Glutamatergic neuron (in vitro differentiated cells): ENCODE data around the gene TNPO3. TPM values are rescaled to one million over a fixed set of nuclear protein-coding genes. Genes with fewer than 3 reads are reported as not detected.

ENCODE experiments used
- DNase-seq: peaks from one replicate; pipeline ENCODE4 v3.0.0; 2022
- H3K27ac Mint-ChIP-seq: one replicate; pipeline ENCODE4 v1.8.0; 2020; ENCODE audit warnings: mild to moderate bottlenecking, mixed read lengths, inconsistent platforms; ENCODE audit not compliant: unreplicated experiment
- H3K27me3 Mint-ChIP-seq: one replicate; pipeline ENCODE4 v1.8.0; 2020; ENCODE audit warnings: mild to moderate bottlenecking, moderate library complexity, mixed read lengths, inconsistent platforms; ENCODE audit not compliant: unreplicated experiment
- H3K36me3 Mint-ChIP-seq: one replicate; pipeline ENCODE4 v1.8.0; 2020; ENCODE audit warnings: mild to moderate bottlenecking, mixed read lengths, inconsistent platforms; ENCODE audit not compliant: unreplicated experiment
- H3K4me1 Mint-ChIP-seq: one replicate; pipeline ENCODE4 v1.8.0; 2020; ENCODE audit warnings: mild to moderate bottlenecking, low read depth, mixed read lengths, inconsistent platforms; ENCODE audit not compliant: unreplicated experiment
- H3K4me3 Mint-ChIP-seq: one replicate; pipeline ENCODE4 v1.8.0; 2020; ENCODE audit warnings: mild to moderate bottlenecking, mixed read lengths, inconsistent platforms; ENCODE audit not compliant: unreplicated experiment
- H3K9me3 Mint-ChIP-seq: one replicate; pipeline ENCODE4 v1.8.0; 2020; ENCODE audit warnings: mild to moderate bottlenecking, moderate library complexity, mixed read lengths, inconsistent platforms; ENCODE audit not compliant: unreplicated experiment
- total RNA-seq: library from RNA; stranded (reverse); fragmentation: NEBNext Ultra II Directional; extraction: Animal tissue kit (Norgen Biotek cat#: 25700); gene quantifications from one replicate; pipeline ENCODE4 v1.2.1, GENCODE V29; 2021; ENCODE audit not compliant: unreplicated experiment
- TF ChIP-seq, protein P1 (sequence below): fragments of 200-600 bp; sonication (generic); IDR thresholded peaks from one replicate; pipeline ENCODE4 v1.5.0; 2021; ENCODE audit not compliant: partially characterized antibody, unreplicated experiment

Gene TNPO3
- total RNA-seq, 1 donor from 2014 or later: 53.8 TPM

DNA sequence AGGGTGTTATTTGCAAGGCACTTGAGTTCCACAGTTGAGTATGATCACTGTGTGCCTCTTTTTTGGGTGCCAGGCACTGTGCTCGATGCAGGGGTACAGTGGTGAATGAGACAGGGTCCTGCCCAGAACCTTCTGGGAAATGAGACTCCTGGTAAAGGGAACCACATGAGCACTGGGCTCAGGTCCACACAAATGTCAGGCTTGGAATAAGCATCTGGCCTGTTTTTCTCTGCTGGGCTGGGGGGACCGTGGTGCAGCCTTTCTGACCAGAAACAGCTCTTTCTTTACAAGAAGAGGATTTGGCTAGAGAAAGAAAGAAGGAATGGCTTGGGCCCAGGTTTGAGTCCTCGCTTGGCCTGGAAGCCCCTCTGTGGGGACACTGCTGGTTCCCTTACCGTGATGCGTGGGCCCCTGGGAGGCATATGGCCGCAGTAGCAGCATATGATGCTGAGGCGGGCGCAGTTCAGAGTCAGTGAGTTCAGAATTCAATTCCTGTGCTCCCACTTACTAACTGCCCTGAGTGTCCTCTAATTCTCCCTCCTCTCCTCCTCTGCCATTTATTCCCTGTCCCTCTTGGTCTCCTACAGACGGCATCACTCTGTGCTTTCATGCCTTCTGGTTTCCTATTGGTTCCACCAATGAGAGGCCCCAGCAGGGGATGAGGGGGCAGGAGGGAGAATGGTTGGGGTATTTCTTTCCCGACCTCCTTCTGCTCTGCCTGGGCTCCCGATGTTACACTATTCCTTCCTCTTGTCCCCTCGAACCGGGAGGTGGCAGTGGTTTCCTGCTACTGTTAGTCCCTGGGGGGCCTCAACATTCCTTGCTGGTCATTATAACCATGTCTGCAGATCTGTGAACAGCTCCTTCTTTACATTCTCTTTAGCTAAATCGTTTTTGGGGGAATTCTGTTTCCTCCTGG lies 134.8 kb downstream of the TNPO3 start:
- H3K9me3 Mint-ChIP-seq: peaks cover 3% of the 10 kb centered on the region
- no peak for DNase-seq
- H3K27me3 Mint-ChIP-seq: peaks cover 15% of the 10 kb centered on the region
- no peak overlapping the region for H3K27ac Mint-ChIP-seq
- no peak overlapping the region for H3K4me3 Mint-ChIP-seq
- H3K36me3 Mint-ChIP-seq: no peaks in the 10 kb centered on the region
- H3K4me1 Mint-ChIP-seq: peaks cover 21% of the 10 kb centered on the region
- TF ChIP-seq, protein P1, sequence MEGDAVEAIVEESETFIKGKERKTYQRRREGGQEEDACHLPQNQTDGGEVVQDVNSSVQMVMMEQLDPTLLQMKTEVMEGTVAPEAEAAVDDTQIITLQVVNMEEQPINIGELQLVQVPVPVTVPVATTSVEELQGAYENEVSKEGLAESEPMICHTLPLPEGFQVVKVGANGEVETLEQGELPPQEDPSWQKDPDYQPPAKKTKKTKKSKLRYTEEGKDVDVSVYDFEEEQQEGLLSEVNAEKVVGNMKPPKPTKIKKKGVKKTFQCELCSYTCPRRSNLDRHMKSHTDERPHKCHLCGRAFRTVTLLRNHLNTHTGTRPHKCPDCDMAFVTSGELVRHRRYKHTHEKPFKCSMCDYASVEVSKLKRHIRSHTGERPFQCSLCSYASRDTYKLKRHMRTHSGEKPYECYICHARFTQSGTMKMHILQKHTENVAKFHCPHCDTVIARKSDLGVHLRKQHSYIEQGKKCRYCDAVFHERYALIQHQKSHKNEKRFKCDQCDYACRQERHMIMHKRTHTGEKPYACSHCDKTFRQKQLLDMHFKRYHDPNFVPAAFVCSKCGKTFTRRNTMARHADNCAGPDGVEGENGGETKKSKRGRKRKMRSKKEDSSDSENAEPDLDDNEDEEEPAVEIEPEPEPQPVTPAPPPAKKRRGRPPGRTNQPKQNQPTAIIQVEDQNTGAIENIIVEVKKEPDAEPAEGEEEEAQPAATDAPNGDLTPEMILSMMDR: no peak

DNA sequence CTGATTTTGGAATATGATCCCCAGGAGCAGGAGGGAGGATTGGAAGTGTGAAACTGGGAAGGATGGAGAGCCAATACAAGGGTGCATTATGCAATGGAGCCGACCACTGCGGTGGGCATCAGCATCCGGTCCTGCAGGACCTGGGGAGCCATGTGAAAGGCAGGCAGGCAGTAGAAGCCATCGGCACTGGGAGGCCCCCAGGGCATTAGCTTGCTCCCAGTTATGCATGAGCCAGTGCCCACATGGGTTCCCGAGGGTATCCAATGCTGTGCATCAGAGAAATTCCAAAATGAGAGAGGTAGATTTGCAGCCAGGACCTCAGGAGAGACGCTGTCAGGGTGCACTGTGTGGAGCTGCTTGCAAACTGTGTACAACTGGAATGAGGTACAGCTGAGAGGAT lies 135.7 kb downstream of the TNPO3 start:
- peaks cover 21% of the 10 kb centered on the region for H3K4me1 Mint-ChIP-seq
- TF ChIP-seq, protein P1: no peak
- no peak for DNase-seq
- H3K27me3 Mint-ChIP-seq: peaks cover 19% of the 10 kb centered on the region
- H3K4me3 Mint-ChIP-seq: no peak overlapping the region
- H3K27ac Mint-ChIP-seq: no peak overlapping the region
- H3K9me3 Mint-ChIP-seq: peaks cover 3% of the 10 kb centered on the region
- H3K36me3 Mint-ChIP-seq: no peaks in the 10 kb centered on the region

DNA sequence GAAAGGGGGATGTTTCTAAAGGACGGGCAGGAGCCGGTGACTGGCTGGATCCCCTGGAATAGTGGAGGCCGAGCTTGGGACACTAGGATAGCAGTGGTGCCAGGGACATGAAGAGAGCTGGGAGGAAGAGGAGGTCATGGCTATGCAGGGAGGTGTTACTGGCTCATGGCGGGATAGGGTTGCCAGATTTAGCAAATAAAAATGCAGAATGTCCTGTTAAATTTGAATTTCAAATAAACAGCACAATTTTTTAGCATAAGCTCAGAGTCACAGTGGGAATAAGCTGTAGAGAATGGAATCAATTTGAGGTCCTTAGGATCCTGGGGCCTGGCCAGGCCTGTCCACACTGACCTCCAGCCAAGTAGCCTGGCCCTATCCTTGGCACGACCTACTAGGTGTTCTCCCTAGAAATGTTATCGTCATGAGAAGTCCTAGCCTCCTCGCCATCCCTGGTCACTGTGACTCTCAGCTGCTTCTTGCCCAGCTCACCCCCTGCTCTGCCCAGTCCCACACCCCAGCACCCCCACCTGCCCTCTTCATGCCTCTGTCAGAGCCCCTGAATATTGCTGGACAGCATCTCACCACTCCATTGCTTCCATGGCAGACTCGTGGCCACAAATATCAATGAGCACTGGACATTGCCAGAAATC lies 136.8 kb downstream of the TNPO3 start:
- no peak overlapping the region for H3K4me3 Mint-ChIP-seq

DNA sequence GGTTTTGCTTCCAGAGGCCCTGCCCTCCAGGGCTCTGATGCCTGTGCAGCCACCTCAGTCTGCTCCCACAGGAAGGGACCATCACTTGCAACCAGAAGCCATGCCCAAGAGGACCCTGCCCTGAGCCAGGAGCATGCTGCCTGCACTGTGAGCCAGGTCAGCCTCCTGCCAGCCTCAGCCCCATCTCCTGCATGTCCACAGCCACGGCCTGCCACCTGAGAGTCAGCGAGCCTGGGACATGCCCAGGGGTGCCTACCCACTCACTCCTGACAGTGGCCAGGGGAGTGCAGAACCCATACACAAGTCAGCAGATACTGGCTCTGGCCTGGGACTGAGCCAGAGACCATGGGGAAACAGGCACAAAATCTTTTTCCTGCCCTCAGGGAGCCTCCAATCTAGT lies 137.8 kb downstream of the TNPO3 start:
- Mint-ChIP-seq H3K27me3 (peaks cover 21% of the 10 kb centered on the region), H3K4me1 (peaks cover 21% of the 10 kb centered on the region), H3K9me3 (peaks cover 2% of the 10 kb centered on the region), H3K27ac (no peak overlapping the region), H3K36me3 (no peaks in the 10 kb centered on the region), H3K4me3 (no peak overlapping the region)
- no peak for DNase-seq
- TF ChIP-seq, protein P1: no peak

More for the DNA sequence above, 136.8 kb downstream of the TNPO3 start:
- TF ChIP-seq, protein P1: no peak
- H3K9me3 Mint-ChIP-seq: peaks cover 3% of the 10 kb centered on the region
- peaks cover 21% of the 10 kb centered on the region for H3K4me1 Mint-ChIP-seq
- H3K27me3 Mint-ChIP-seq: peaks cover 19% of the 10 kb centered on the region
- no peaks in the 10 kb centered on the region for H3K36me3 Mint-ChIP-seq
- H3K27ac Mint-ChIP-seq: no peak overlapping the region
- no peak for DNase-seq

DNA sequence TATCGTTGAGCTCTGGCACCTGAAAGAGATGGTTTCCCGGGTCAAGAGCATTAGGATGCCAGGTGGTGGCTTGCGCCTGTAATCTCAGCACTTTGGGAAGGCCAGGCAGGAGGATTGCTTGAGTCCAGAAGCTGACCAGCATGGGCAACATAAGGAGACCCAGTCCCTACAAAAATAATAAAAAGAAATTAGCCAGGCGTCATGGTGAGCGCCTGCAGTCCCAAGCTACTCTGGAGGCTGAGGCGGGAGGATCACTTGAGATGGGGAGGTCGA lies 138.3 kb downstream of the TNPO3 start:
- Mint-ChIP-seq H3K9me3 (peaks cover 1% of the 10 kb centered on the region), H3K27me3 (peaks cover 19% of the 10 kb centered on the region), H3K27ac (no peak overlapping the region), H3K4me1 (peaks cover 21% of the 10 kb centered on the region), H3K4me3 (no peak overlapping the region), H3K36me3 (no peaks in the 10 kb centered on the region)
- TF ChIP-seq, protein P1: no peak
- DNase-seq: no peak
